K562 (cell line): Measurements from ENCODE around the gene LAMB2. TPM values are rescaled to one million over a fixed set of nuclear protein-coding genes. Genes with fewer than 3 reads are reported as not detected.

Source experiments
- BRD4 ChIP-seq: fragments of 200-600 bp; sonication (generic); IDR thresholded peaks from 2 replicates; pipeline ENCODE4 v1.6.1; 2017; ENCODE audit warnings: inconsistent platforms
- DDX20 ChIP-seq: fragments of 450-650 bp; IDR thresholded peaks from 2 replicates; pipeline ENCODE4 v1.6.1; 2016; ENCODE audit warnings: missing genetic modification characterization, low read depth, mild to moderate bottlenecking, missing compliant biosample characterization, moderate library complexity
- FOSL1 ChIP-seq: fragments of 200-800 bp; sonication (Bioruptor generic); conservative IDR thresholded peaks from 2 replicates; pipeline ENCODE4 v1.6.1; 2016; ENCODE audit warnings: missing genetic modification characterization, missing compliant biosample characterization
- POLR2AphosphoS5 ChIP-seq: IDR thresholded peaks from 2 replicates; pipeline ENCODE4 v1.6.1; 2011; ENCODE audit warnings: mild to moderate bottlenecking, low read depth, low read length, moderate library complexity; ENCODE audit not compliant: control insufficient read depth, insufficient read depth
- RBFOX2 ChIP-seq: fragments of 200-400 bp; formaldehyde crosslinking; IDR thresholded peaks from 2 replicates; pipeline ENCODE4 v1.6.1; 2017; ENCODE audit warnings: low read depth, mild to moderate bottlenecking, low read length, moderate library complexity
- SIN3B ChIP-seq: fragments of 450-650 bp; IDR thresholded peaks from 2 replicates; pipeline ENCODE4 v1.6.1; 2017; ENCODE audit warnings: low read depth, mild to moderate bottlenecking, moderate library complexity
- ZBED1 ChIP-seq: IDR thresholded peaks from 2 replicates; pipeline ENCODE4 v1.6.1; 2014
- ZBTB12 ChIP-seq: fragments of 250-450 bp; sonication (Bioruptor Pico); IDR thresholded peaks from 2 replicates; pipeline ENCODE4 v1.4.0; 2020
- ZNF280B ChIP-seq: fragments of 250-450 bp; sonication (Bioruptor Pico); IDR thresholded peaks from 2 replicates; pipeline ENCODE4 v1.5.1; 2021; ENCODE audit warnings: mild to moderate bottlenecking
- ZNF668 ChIP-seq: fragments of 250-450 bp; sonication (Bioruptor Pico); IDR thresholded peaks from 2 replicates; pipeline ENCODE4 v1.8.0; 2022; ENCODE audit warnings: mild to moderate bottlenecking, inconsistent platforms
- ZNF77 ChIP-seq: fragments of 250-450 bp; sonication (Bioruptor Pico); IDR thresholded peaks from 2 replicates; pipeline ENCODE4 v1.5.0; 2020
- polyA plus RNA-seq, 8 experiments: library from polyadenylated mRNA; depleted of rRNA in 4 of 8; stranded (reverse) in 5 of 8; unstranded in 3 of 8; fragments of >200 nt; fragmentation: Nextera tagmentation in 2 of 8; fragmentation: Illumina TruSeq in 1 of 8; extraction: Ambion mirVana in 2 of 8; extraction: Trizol in 1 of 8; gene quantifications; 2 replicates each; pipeline versions ENCODE4 v1.2.1 to v1.2.3, GENCODE V29; 2011 to 2014; ENCODE audit warnings: inconsistent platforms in 1 of 8, missing spikeins in 1 of 8
- total RNA-seq, 7 experiments: library from RNA; depleted of rRNA in 6 of 7; stranded (reverse); fragments of >200 nt in 6 of 7; fragmentation: Illumina TruSeq in 2 of 7; extraction: Trizol in 2 of 7; gene quantifications; 2 replicates each; pipeline versions ENCODE4 v1.2.1 to v1.2.3, GENCODE V29; 2011 to 2021; ENCODE audit warnings: low replicate concordance in 1 of 7

LAMB2 gene
- total and polyA plus RNA-seq, 9 of the 15 experiments (the other 6 are each of a cell fraction or from before 2014, with no cell fraction given) = 1.4 to 26.0 (median 16.2) TPM

- no peak for TF ChIP-seq ZNF668 (CRISPR knock-in tag)
- TF ChIP-seq ZBED1 = no peak
- TF ChIP-seq FOSL1 (tag) = no peak
- no peak for TF ChIP-seq ZNF280B (CRISPR knock-in tag)
- no peak for TF ChIP-seq BRD4
- TF ChIP-seq RBFOX2 = no peak
- TF ChIP-seq ZNF77 (CRISPR knock-in tag) = no peak
- TF ChIP-seq POLR2AphosphoS5 = no peak
- TF ChIP-seq SIN3B = no peak
- TF ChIP-seq ZBTB12 (CRISPR knock-in tag) = no peak
- TF ChIP-seq DDX20 (tag) = no peak
Measured at GRCh38 chr3:49098910-49099630, 33.8 kb downstream of the LAMB2 start (continued).
